Skeletal muscle tissue (tissue), 4 donors: ENCODE measurements around the gene SMIM41. TPM values are rescaled to one million over a fixed set of nuclear protein-coding genes. Genes with fewer than 3 reads are reported as not detected.

Source experiments
- H3K27ac ChIP-seq: one replicate; pipeline ENCODE4 v1.7.0; 2013; ENCODE audit warnings: mild to moderate bottlenecking, low read depth, low read length, inconsistent platforms
- H3K27me3 ChIP-seq, 3 donors: one replicate each; pipeline ENCODE4 v1.7.0; 2013; ENCODE audit warnings: low read length in 3 of 3; ENCODE audit not compliant: control insufficient read depth in 3 of 3, insufficient read depth in 3 of 3
- H3K36me3 ChIP-seq, 3 donors: one replicate each; pipeline ENCODE4 v1.7.0; 2013; ENCODE audit warnings: low read length in 3 of 3; ENCODE audit not compliant: control insufficient read depth in 3 of 3, insufficient read depth in 3 of 3
- H3K4me1 ChIP-seq, 3 donors: one replicate each; pipeline ENCODE4 v1.7.0; 2013; ENCODE audit warnings: low read length in 3 of 3, mild to moderate bottlenecking in 3 of 3; ENCODE audit not compliant: control insufficient read depth in 3 of 3, insufficient read depth in 3 of 3
- H3K4me3 ChIP-seq, 3 donors: one replicate each; pipeline ENCODE4 v1.7.0; 2013; ENCODE audit warnings: low read length in 3 of 3
- H3K9ac ChIP-seq, 3 donors: one replicate each; pipeline ENCODE4 v1.7.0; 2013; ENCODE audit warnings: low read length in 3 of 3, mild to moderate bottlenecking in 3 of 3, moderate library complexity in 2 of 3, low read depth in 1 of 3
- H3K9me3 ChIP-seq, 3 donors: one replicate each; pipeline ENCODE4 v1.7.0; 2013; ENCODE audit warnings: low read length in 3 of 3; ENCODE audit not compliant: control insufficient read depth in 3 of 3
- total RNA-seq: library from RNA; depleted of rRNA; stranded (reverse); fragments of >200 nt; gene quantifications from one replicate; pipeline ENCODE4 v1.2.3, GENCODE V29; 2014
- donor health status: Osteomylitis.

The SMIM41 gene
- total RNA-seq, 1 donor from 2014 or later = not detected

- Histone ChIP-seq H3K4me3 (peak overlapping the region in 1 of 3 donors; percentile 20), H3K9ac (peak overlapping the region; percentile 45 to 70 (median 51)), H3K4me1 (peaks cover 20 to 47% (median 27%) of the 10 kb centered on the region in 3 donors), H3K36me3 (no peaks in the 10 kb centered on the region), H3K27ac (peak overlapping the region; percentile 72), H3K27me3 (peaks cover 0 to 4% (median 0%) of the 10 kb centered on the region in 3 donors), H3K9me3 (no peaks in the 10 kb centered on the region)
These were observed 67.4 kb downstream of the SMIM41 start for GRCh38 chr12:52146822-52147366.

- no peaks in the 10 kb centered on the region for H3K36me3 ChIP-seq
- H3K4me3 ChIP-seq = no peak overlapping the region
- peak overlapping the region in 2 of 3 donors; percentile 10 to 68 for H3K9ac ChIP-seq
- peaks cover 0 to 4% (median 0%) of the 10 kb centered on the region in 3 donors for H3K27me3 ChIP-seq
- H3K4me1 ChIP-seq = peaks cover 21 to 50% (median 30%) of the 10 kb centered on the region in 3 donors
- no peaks in the 10 kb centered on the region for H3K9me3 ChIP-seq
- peak overlapping the region; percentile 72 for H3K27ac ChIP-seq
These were observed 68.0 kb downstream of the SMIM41 start for GRCh38 chr12:52147367-52147963.

GRCh38 chr12:52147964-52148463 lies 68.5 kb downstream of the SMIM41 start:
- H3K27ac ChIP-seq = peak overlapping the region; percentile 72
- H3K4me1 ChIP-seq = peaks cover 23 to 50% (median 31%) of the 10 kb centered on the region in 3 donors
- peaks cover 0 to 4% (median 0%) of the 10 kb centered on the region in 3 donors for H3K27me3 ChIP-seq
- H3K9ac ChIP-seq = peak overlapping the region in 1 of 3 donors; percentile 68
- H3K9me3 ChIP-seq = no peaks in the 10 kb centered on the region
- no peaks in the 10 kb centered on the region for H3K36me3 ChIP-seq
- no peak overlapping the region for H3K4me3 ChIP-seq

- H3K4me3 ChIP-seq = no peak overlapping the region
- H3K9ac ChIP-seq = peak overlapping the region in 1 of 3 donors; percentile 68
- H3K9me3 ChIP-seq = no peaks in the 10 kb centered on the region
- no peaks in the 10 kb centered on the region for H3K36me3 ChIP-seq
- H3K27ac ChIP-seq = peak overlapping the region; percentile 72
- H3K4me1 ChIP-seq = peaks cover 23 to 50% (median 31%) of the 10 kb centered on the region in 3 donors
- H3K27me3 ChIP-seq = peaks cover 0 to 4% (median 0%) of the 10 kb centered on the region in 3 donors
These were observed 69.1 kb downstream of the SMIM41 start for GRCh38 chr12:52148464-52149181.

GRCh38 chr12:52149182-52149641 lies 69.7 kb downstream of the SMIM41 start:
- Histone ChIP-seq H3K4me1 (peaks cover 23 to 50% (median 31%) of the 10 kb centered on the region in 3 donors), H3K27me3 (peaks cover 0 to 4% (median 0%) of the 10 kb centered on the region in 3 donors)

GRCh38 chr12:52149651-52150241 lies 70.2 kb downstream of the SMIM41 start:
- H3K27me3 ChIP-seq = peaks cover 0 to 4% (median 0%) of the 10 kb centered on the region in 3 donors

More at GRCh38 chr12:52149182-52149641, 69.7 kb downstream of the SMIM41 start:
- Histone ChIP-seq H3K9me3 (no peaks in the 10 kb centered on the region), H3K9ac (no peak overlapping the region), H3K4me3 (no peak overlapping the region), H3K27ac (no peak overlapping the region), H3K36me3 (no peaks in the 10 kb centered on the region)

GRCh38 chr12:52151153-52151836 lies 71.8 kb downstream of the SMIM41 start:
- Histone ChIP-seq H3K27me3 (peaks cover 0 to 4% (median 0%) of the 10 kb centered on the region in 3 donors), H3K36me3 (no peaks in the 10 kb centered on the region), H3K9me3 (no peaks in the 10 kb centered on the region), H3K27ac (no peak overlapping the region), H3K9ac (no peak overlapping the region), H3K4me1 (peaks cover 23 to 44% (median 32%) of the 10 kb centered on the region in 3 donors), H3K4me3 (no peak overlapping the region)

More at GRCh38 chr12:52149651-52150241, 70.2 kb downstream of the SMIM41 start:
- no peaks in the 10 kb centered on the region for H3K36me3 ChIP-seq
- no peaks in the 10 kb centered on the region for H3K9me3 ChIP-seq
- no peak overlapping the region for H3K4me3 ChIP-seq
- peaks cover 23 to 50% (median 31%) of the 10 kb centered on the region in 3 donors for H3K4me1 ChIP-seq
- no peak overlapping the region for H3K9ac ChIP-seq
- no peak overlapping the region for H3K27ac ChIP-seq

- no peak overlapping the region for H3K27ac ChIP-seq
- H3K27me3 ChIP-seq = peaks cover 0 to 4% (median 0%) of the 10 kb centered on the region in 3 donors
- H3K9me3 ChIP-seq = no peaks in the 10 kb centered on the region
- H3K36me3 ChIP-seq = no peaks in the 10 kb centered on the region
- peak overlapping the region in 2 of 3 donors; percentile 45 to 46 for H3K4me3 ChIP-seq
- H3K9ac ChIP-seq = peak overlapping the region in 1 of 3 donors; percentile 60
- H3K4me1 ChIP-seq = peaks cover 19 to 36% (median 27%) of the 10 kb centered on the region in 3 donors
These were observed 72.6 kb downstream of the SMIM41 start for GRCh38 chr12:52151837-52152783.
